Memory B cell (primary cell): ENCODE data around the gene NCAM2.

Experiments used
- ATAC-seq: fragments of 150-1000 bp; cut with Tn5 transposase; 2 replicates; pipeline ENCODE4 v1.10.0; 2021; ENCODE audit warnings: low read depth, mild to moderate bottlenecking, moderate library complexity
- DNase-seq, 2 donors: peaks; one replicate each; pipeline ENCODE4 v3.0.0; 2022; ENCODE audit warnings: low spot score in 2 of 2
- H3K27ac Mint-ChIP-seq: one replicate; pipeline ENCODE4 v1.8.0; 2022; ENCODE audit warnings: mild to moderate bottlenecking, moderate library complexity, mixed read lengths
- H3K27me3 Mint-ChIP-seq: one replicate; pipeline ENCODE4 v1.8.0; 2022; ENCODE audit warnings: mixed read lengths
- H3K36me3 Mint-ChIP-seq: one replicate; pipeline ENCODE4 v1.8.0; 2022; ENCODE audit warnings: mild to moderate bottlenecking, mixed read lengths
- H3K4me1 Mint-ChIP-seq: one replicate; pipeline ENCODE4 v1.8.0; 2022; ENCODE audit warnings: mixed read lengths
- H3K4me3 Mint-ChIP-seq: one replicate; pipeline ENCODE4 v1.8.0; 2022; ENCODE audit warnings: mild to moderate bottlenecking, moderate library complexity, mixed read lengths
- H3K9me3 Mint-ChIP-seq: one replicate; pipeline ENCODE4 v1.8.0; 2022; ENCODE audit warnings: mixed read lengths

The NCAM2 gene

GRCh38 chr21:21184771-21185528, 186.7 kb downstream of the NCAM2 start:
- H3K9me3 Mint-ChIP-seq: no peaks in the 10 kb centered on the region
- no peaks in the 10 kb centered on the region for H3K36me3 Mint-ChIP-seq
- no peak overlapping the region for H3K4me3 Mint-ChIP-seq
- DNase-seq (no peak), ATAC-seq (no peak)
- no peak overlapping the region for H3K27ac Mint-ChIP-seq
- no peaks in the 10 kb centered on the region for H3K27me3 Mint-ChIP-seq
- no peaks in the 10 kb centered on the region for H3K4me1 Mint-ChIP-seq

GRCh38 chr21:21187579-21187978, 189.4 kb downstream of the NCAM2 start:
- Mint-ChIP-seq H3K4me1 (no peaks in the 10 kb centered on the region), H3K36me3 (no peaks in the 10 kb centered on the region), H3K27me3 (no peaks in the 10 kb centered on the region), H3K9me3 (no peaks in the 10 kb centered on the region), H3K27ac (no peak overlapping the region), H3K4me3 (no peak overlapping the region)
- ATAC-seq (no peak), DNase-seq (no peak)

DNA sequence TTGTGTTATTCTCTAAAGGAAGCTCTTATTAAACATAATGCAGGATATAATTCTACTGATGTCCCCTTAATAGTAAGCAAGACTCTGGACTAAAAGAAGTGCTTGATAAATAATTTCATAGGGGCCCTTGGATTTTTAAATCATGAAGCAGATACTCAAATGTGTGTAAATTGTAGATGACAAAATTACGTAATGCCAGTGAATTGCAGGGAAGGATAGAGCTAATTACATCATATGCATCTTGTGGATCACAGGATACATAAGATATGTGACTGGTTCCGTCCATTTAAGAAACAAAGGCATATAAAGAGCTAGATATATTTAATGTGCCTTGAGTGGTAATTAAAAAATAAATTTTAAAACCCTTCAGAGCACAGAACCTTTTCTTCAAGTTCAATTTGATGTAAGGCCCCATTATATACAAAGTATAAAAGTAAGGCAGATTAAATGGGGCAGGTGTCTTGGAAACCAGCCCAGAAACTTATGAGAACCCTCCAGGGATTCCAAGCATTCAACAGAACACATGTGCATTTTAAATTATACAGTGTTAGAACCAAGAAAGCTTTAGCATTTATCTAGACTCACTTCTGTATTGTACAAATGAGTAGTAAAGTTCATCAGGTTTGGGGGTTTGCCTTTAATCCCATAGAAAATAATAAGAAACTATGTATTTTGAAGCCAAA, 190.4 kb downstream of the NCAM2 start:
- Mint-ChIP-seq H3K4me1 (no peaks in the 10 kb centered on the region), H3K27me3 (no peaks in the 10 kb centered on the region), H3K36me3 (no peaks in the 10 kb centered on the region), H3K4me3 (no peak overlapping the region), H3K9me3 (no peaks in the 10 kb centered on the region), H3K27ac (no peak overlapping the region)
- ATAC-seq (no peak), DNase-seq (no peak)

DNA sequence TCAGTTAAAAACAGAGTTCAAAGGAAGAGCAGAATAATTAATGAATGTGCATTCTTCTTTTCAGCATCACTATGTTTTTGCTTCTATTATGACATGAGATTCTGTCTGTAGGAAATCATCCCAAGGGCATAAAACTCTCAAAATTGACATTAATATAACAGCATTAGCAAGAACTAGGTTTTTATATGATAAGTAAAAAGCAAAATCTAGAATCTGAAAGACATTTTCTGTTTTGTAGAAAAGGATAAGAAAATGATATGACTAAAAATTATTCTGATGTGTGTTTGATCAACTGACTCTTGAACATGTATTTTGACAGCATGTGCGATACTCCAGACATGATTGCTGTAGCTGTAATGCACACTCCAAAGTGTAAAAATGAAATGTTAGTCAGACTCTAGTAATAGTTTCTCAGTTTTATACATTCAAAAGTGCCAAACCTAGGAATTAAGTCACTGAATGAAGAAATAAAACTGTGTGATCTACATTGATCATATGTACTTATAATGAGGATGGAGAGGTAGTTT, 197.3 kb downstream of the NCAM2 start:
- Mint-ChIP-seq H3K27me3 (no peaks in the 10 kb centered on the region), H3K27ac (no peak overlapping the region), H3K9me3 (no peaks in the 10 kb centered on the region), H3K36me3 (no peaks in the 10 kb centered on the region), H3K4me3 (no peak overlapping the region), H3K4me1 (peaks cover 2% of the 10 kb centered on the region)
- ATAC-seq (no peak), DNase-seq (no peak)

GRCh38 chr21:21196087-21196486, 197.9 kb downstream of the NCAM2 start:
- no peak for ATAC-seq
- H3K9me3 Mint-ChIP-seq: no peaks in the 10 kb centered on the region
- no peak overlapping the region for H3K4me3 Mint-ChIP-seq
- H3K27me3 Mint-ChIP-seq: no peaks in the 10 kb centered on the region
- H3K4me1 Mint-ChIP-seq: peaks cover 4% of the 10 kb centered on the region
- DNase-seq: no peak
- no peak overlapping the region for H3K27ac Mint-ChIP-seq
- H3K36me3 Mint-ChIP-seq: no peaks in the 10 kb centered on the region

DNA sequence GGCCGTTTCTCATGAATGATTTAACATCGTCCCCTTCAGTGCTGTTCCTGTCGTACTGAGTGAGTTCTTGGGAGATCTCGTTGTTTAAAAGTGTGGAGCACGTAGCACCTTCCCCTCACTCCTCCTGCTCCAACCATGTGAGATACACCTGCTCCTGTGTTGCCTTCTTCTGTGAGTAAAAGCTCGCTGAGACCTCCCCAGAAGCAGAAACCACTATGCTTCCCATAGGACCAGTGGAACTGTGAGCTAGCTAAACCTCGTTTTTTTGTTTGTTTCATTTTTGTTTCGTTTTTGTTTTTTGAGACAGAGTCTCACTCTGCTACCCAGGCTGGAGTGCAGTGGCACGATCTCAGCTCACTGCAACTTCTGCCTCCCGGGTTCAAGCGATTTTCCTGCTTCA, 198.6 kb downstream of the NCAM2 start:
- Mint-ChIP-seq H3K27ac (no peak overlapping the region), H3K9me3 (no peaks in the 10 kb centered on the region), H3K36me3 (no peaks in the 10 kb centered on the region), H3K27me3 (no peaks in the 10 kb centered on the region), H3K4me1 (peaks cover 4% of the 10 kb centered on the region), H3K4me3 (no peak overlapping the region)
- DNase-seq: no peak
- no peak for ATAC-seq

DNA sequence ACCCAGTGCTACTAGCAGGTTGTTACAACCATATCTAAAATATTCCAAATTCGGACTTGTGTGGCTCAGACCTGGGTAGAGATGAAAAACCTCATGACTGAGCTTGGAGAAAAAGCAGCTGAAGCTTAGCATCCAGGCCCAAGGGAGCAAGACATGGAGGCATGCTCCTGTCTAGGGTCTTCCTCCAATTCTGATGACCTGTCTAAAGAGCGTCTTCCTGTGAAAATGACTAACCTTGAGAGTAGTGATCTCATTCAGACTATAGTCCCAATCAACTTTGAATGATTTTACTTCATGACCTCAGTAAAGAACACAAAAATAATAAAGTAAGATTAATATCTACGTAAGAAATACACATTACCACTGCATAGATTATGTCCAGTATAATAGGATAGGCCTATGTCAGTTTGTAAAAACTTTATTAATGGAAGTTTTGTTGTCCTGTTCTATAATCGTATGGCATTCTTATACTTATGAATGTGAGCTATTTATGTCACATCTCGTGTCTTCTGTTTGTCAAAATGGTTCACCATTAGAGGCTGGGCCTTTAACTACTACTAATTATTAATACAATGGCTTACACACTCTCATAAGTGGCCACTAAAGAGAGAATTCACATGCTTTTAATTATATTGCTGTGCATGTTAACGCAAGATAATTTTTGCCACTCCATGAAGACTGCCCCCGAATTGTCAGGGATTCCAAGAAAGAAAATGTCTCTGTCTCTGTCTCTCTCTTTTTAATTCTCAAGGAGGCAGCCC, 201.3 kb downstream of the NCAM2 start:
- DNase-seq: no peak
- Mint-ChIP-seq H3K4me3 (no peak overlapping the region), H3K4me1 (peaks cover 4% of the 10 kb centered on the region), H3K27ac (no peak overlapping the region), H3K9me3 (no peaks in the 10 kb centered on the region), H3K36me3 (no peaks in the 10 kb centered on the region), H3K27me3 (no peaks in the 10 kb centered on the region)
- no peak for ATAC-seq

DNA sequence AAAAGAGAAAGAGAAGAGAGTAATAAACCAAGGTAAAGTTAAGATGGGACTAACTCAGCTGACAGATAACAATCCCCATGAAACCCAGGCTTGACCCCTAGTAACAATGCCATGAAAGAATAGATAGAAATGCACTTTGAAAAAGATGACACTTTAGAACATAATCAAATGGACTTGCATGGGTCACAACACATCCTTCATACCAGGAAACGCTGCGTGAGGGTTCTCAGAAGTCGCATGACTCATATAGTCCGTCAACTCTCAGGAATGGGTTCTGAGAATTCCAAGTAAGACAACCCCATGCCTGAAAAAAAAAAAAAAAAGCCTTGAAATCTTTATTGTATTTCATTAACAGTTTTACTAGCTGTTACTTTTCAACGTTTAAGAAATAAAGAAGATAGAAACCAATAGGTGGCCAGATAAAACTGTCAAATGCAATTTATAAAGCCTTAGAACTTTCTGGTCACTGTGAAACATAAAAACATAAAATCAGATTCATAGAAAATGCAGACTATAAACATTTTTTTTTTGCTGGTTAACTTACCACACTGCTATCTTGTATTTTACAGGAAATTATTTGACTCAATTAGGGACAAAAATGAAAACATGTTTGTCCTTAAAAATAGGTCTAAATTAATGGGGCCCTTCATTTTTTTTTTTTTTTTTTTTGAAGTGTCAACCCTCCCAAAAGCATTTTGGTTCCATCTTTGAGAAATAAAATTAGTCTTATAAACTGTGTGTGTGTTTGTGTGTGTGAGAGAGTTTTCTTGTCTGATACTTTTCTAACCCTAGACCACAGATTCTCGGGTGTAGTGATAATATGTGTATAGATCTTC, 202.1 kb downstream of the NCAM2 start:
- Mint-ChIP-seq H3K27ac (no peak overlapping the region), H3K4me1 (peaks cover 4% of the 10 kb centered on the region), H3K9me3 (no peaks in the 10 kb centered on the region), H3K4me3 (no peak overlapping the region), H3K36me3 (no peaks in the 10 kb centered on the region), H3K27me3 (no peaks in the 10 kb centered on the region)
- ATAC-seq (no peak), DNase-seq (no peak)

GRCh38 chr21:21200939-21201615, 202.9 kb downstream of the NCAM2 start:
- ATAC-seq (no peak), DNase-seq (no peak)
- H3K4me1 Mint-ChIP-seq: peaks cover 4% of the 10 kb centered on the region
- no peaks in the 10 kb centered on the region for H3K27me3 Mint-ChIP-seq
- no peak overlapping the region for H3K4me3 Mint-ChIP-seq
- H3K27ac Mint-ChIP-seq: no peak overlapping the region
- no peaks in the 10 kb centered on the region for H3K36me3 Mint-ChIP-seq
- no peaks in the 10 kb centered on the region for H3K9me3 Mint-ChIP-seq

- ATAC-seq (no peak), DNase-seq (no peak)
- Mint-ChIP-seq H3K9me3 (no peaks in the 10 kb centered on the region), H3K4me1 (peaks cover 2% of the 10 kb centered on the region), H3K36me3 (no peaks in the 10 kb centered on the region), H3K27me3 (no peaks in the 10 kb centered on the region), H3K27ac (no peak overlapping the region), H3K4me3 (no peak overlapping the region)
These were observed 205.7 kb downstream of the NCAM2 start for GRCh38 chr21:21203822-21204339.

DNA sequence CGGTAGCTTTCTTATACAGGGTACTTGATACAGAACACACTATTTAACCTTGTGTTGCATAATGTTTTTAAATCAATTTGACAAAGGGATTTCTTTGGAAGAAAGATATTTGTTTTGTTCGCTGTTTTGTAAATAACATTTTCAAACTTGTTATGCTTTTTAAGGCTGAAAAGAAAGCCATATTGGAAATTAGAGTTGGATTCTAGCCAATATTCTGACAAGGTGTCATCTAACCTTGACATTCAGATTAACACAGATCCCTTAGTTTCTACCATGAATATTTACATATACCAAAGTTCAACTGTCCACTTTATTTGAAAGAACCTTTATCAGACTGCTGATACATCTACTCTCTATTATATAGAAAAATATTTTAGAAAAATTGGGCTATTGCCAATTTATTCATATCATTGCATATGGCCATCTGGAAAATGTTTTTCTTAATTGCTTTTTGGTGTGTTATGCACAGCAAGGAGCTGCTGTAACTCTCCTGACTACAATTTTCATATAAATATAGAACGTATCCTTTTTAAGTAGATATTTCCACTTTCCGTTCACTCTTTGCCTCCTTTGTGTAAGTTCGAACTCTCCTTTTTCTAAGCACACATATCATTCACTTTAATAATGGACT, 206.3 kb downstream of the NCAM2 start:
- no peak overlapping the region for H3K27ac Mint-ChIP-seq
- H3K9me3 Mint-ChIP-seq: no peaks in the 10 kb centered on the region
- ATAC-seq (no peak), DNase-seq (no peak)
- H3K36me3 Mint-ChIP-seq: no peaks in the 10 kb centered on the region
- no peak overlapping the region for H3K4me3 Mint-ChIP-seq
- H3K4me1 Mint-ChIP-seq: peaks cover 2% of the 10 kb centered on the region
- no peaks in the 10 kb centered on the region for H3K27me3 Mint-ChIP-seq

DNA sequence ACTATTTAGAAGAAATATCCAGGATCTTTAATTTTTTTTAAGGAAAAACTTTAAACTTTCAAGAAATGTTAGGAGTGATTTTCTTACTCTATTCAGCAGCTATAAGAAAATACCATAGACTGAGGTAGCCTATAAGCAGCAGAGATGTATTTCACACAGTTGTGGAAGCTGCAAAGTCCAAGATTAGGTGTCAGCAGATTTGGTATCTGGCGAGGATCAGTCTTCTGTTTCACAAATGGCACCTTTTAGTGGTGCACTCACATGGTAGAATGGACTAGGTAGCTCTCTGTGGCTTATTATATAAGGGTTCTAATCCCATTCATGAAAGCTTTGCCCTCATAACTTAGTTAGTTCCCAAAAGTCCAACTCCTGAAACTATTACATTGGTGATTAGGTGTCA, 207.4 kb downstream of the NCAM2 start:
- Mint-ChIP-seq H3K9me3 (no peaks in the 10 kb centered on the region), H3K4me3 (no peak overlapping the region), H3K27ac (no peak overlapping the region), H3K27me3 (no peaks in the 10 kb centered on the region), H3K36me3 (no peaks in the 10 kb centered on the region), H3K4me1 (peaks cover 2% of the 10 kb centered on the region)
- DNase-seq (no peak), ATAC-seq (no peak)

GRCh38 chr21:21210552-21210951, 212.3 kb downstream of the NCAM2 start:
- Mint-ChIP-seq H3K27me3 (no peaks in the 10 kb centered on the region), H3K4me1 (no peaks in the 10 kb centered on the region), H3K4me3 (no peak overlapping the region), H3K36me3 (no peaks in the 10 kb centered on the region), H3K27ac (no peak overlapping the region), H3K9me3 (no peaks in the 10 kb centered on the region)
- ATAC-seq (no peak), DNase-seq (no peak)
